Activated CD8-positive, alpha-beta T cell treated with anti-CD3 and anti-CD28 coated beads for 36 hours (primary cell): Measurements from ENCODE around the gene KCNMB1. TPM values are rescaled to one million over a fixed set of nuclear protein-coding genes. Genes with fewer than 3 reads are reported as not detected.

Source experiments
- ATAC-seq: fragments of 200-7000 bp; cut with Tn5 transposase; one replicate; pipeline ENCODE4 v1.10.0; 2021; ENCODE audit warnings: mild to moderate bottlenecking, moderate library complexity
- CTCF ChIA-PET: fragments of 350-600 bp; sonication (Branson Sonifier 250); formaldehyde crosslinking; loops from one replicate; lab custom pipeline; 2021; ENCODE audit warnings: antibody characterized with exemption; lab: Charles Lee
- POLR2A ChIA-PET: fragments of 350-600 bp; sonication (Branson Sonifier 250); formaldehyde crosslinking; loops from one replicate; lab custom pipeline; 2021; ENCODE audit warnings: antibody characterized with exemption; lab: Charles Lee
- DNase-seq: peaks from one replicate; pipeline ENCODE4 v3.0.0-alpha.2; 2020
- H3K27ac Mint-ChIP-seq: one replicate; pipeline ENCODE4 v1.8.0; 2021; ENCODE audit warnings: mild to moderate bottlenecking, mixed read lengths
- H3K27me3 Mint-ChIP-seq: one replicate; pipeline ENCODE4 v1.8.0; 2021; ENCODE audit warnings: mixed read lengths
- H3K36me3 Mint-ChIP-seq: one replicate; pipeline ENCODE4 v1.8.0; 2021; ENCODE audit warnings: low read depth, mixed read lengths
- H3K4me1 Mint-ChIP-seq: one replicate; pipeline ENCODE4 v1.8.0; 2021; ENCODE audit warnings: low read depth, mixed read lengths
- H3K4me3 Mint-ChIP-seq: one replicate; pipeline ENCODE4 v1.8.0; 2021; ENCODE audit warnings: mild to moderate bottlenecking, moderate library complexity, mixed read lengths
- H3K9me3 Mint-ChIP-seq: one replicate; pipeline ENCODE4 v1.8.0; 2021; ENCODE audit warnings: mixed read lengths
- intact Hi-C: fragments of 100-400 bp; cut with micrococcal nuclease; formaldehyde crosslinking; loops from one replicate; pipeline ENCODE4 v1.10.0; 2022
- total RNA-seq, 2 experiments: library from RNA; stranded (reverse); gene quantifications; one replicate each; pipeline ENCODE4 v1.2.3, GENCODE V29; 2021
- TF ChIP-seq, protein P1 (sequence below): fragments of 200-600 bp; IDR thresholded peaks from one replicate; pipeline ENCODE4 v1.8.0; 2022; ENCODE audit warnings: antibody characterized with exemption, mild to moderate bottlenecking

KCNMB1 gene
- total RNA-seq, 2 experiments from 2014 or later = not detected

- H3K27me3 Mint-ChIP-seq = no peaks in the 10 kb centered on the region
- CTCF ChIA-PET = interaction anchor here (2.9 kb wide), 1 partner anchor 10 kb away, joined by 12 read pairs; no protein-coding TSS in a partner anchor
- no peaks in the 10 kb centered on the region for H3K4me1 Mint-ChIP-seq
- POLR2A ChIA-PET = no interaction called here
- intact Hi-C loops = no loop called here
- H3K36me3 Mint-ChIP-seq = no peaks in the 10 kb centered on the region
- H3K27ac Mint-ChIP-seq = no peak overlapping the region
- DNase-seq (no peak), ATAC-seq (no peak)
- H3K9me3 Mint-ChIP-seq = no peaks in the 10 kb centered on the region
- TF ChIP-seq, protein P1, sequence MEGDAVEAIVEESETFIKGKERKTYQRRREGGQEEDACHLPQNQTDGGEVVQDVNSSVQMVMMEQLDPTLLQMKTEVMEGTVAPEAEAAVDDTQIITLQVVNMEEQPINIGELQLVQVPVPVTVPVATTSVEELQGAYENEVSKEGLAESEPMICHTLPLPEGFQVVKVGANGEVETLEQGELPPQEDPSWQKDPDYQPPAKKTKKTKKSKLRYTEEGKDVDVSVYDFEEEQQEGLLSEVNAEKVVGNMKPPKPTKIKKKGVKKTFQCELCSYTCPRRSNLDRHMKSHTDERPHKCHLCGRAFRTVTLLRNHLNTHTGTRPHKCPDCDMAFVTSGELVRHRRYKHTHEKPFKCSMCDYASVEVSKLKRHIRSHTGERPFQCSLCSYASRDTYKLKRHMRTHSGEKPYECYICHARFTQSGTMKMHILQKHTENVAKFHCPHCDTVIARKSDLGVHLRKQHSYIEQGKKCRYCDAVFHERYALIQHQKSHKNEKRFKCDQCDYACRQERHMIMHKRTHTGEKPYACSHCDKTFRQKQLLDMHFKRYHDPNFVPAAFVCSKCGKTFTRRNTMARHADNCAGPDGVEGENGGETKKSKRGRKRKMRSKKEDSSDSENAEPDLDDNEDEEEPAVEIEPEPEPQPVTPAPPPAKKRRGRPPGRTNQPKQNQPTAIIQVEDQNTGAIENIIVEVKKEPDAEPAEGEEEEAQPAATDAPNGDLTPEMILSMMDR = no peak
- no peak overlapping the region for H3K4me3 Mint-ChIP-seq
Measured at GRCh38 chr5:170429014-170429413, 39.8 kb upstream of the KCNMB1 start.

- no peak for DNase-seq
- Mint-ChIP-seq H3K36me3 (no peaks in the 10 kb centered on the region), H3K4me3 (no peak overlapping the region), H3K27ac (no peak overlapping the region), H3K27me3 (no peaks in the 10 kb centered on the region), H3K9me3 (no peaks in the 10 kb centered on the region), H3K4me1 (no peaks in the 10 kb centered on the region)
- CTCF ChIA-PET = interaction anchor here (1.2 to 14.6 kb wide), 4 partner anchors 9 to 206 kb away, joined by 4 to 170 read pairs (median 12); no protein-coding TSS in a partner anchor
- no peak for ATAC-seq
- intact Hi-C loops = no loop called here
- POLR2A ChIA-PET = no interaction called here
- TF ChIP-seq, protein P1 = no peak
Measured at GRCh38 chr5:170427672-170428236, 38.6 kb upstream of the KCNMB1 start.

DNA sequence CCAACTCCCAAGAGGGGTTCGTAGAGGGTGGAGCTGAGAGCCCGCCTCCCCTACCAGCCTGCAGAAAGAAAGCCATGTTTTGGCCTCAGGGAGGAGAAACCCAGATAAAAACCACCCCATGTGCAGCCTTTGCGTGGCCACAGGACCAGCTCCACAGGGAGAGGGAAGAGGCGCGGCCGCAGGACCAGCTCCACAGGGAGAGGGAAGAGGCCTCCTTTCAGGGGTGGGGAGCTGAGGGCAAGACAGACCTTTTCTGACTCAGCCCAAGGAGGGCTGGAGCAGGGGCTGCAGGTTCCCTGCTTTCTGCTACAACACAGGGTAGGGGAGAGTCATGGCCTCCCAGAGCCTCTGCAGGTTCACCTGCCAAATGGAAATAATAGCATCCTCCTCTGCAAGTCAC, 37.6 kb upstream of the KCNMB1 start:
- intact Hi-C loops = no loop called here
- no peaks in the 10 kb centered on the region for H3K36me3 Mint-ChIP-seq
- no peaks in the 10 kb centered on the region for H3K9me3 Mint-ChIP-seq
- TF ChIP-seq, protein P1 = no peak
- POLR2A ChIA-PET = no interaction called here
- no peaks in the 10 kb centered on the region for H3K27me3 Mint-ChIP-seq
- no peak for ATAC-seq
- H3K4me3 Mint-ChIP-seq = no peak overlapping the region
- H3K27ac Mint-ChIP-seq = no peak overlapping the region
- CTCF ChIA-PET = interaction anchor here (0.7 to 14.6 kb wide), 9 partner anchors 8 to 207 kb away, joined by 3 to 170 read pairs (median 3); no protein-coding TSS in a partner anchor
- H3K4me1 Mint-ChIP-seq = no peaks in the 10 kb centered on the region
- DNase-seq = no peak

DNA sequence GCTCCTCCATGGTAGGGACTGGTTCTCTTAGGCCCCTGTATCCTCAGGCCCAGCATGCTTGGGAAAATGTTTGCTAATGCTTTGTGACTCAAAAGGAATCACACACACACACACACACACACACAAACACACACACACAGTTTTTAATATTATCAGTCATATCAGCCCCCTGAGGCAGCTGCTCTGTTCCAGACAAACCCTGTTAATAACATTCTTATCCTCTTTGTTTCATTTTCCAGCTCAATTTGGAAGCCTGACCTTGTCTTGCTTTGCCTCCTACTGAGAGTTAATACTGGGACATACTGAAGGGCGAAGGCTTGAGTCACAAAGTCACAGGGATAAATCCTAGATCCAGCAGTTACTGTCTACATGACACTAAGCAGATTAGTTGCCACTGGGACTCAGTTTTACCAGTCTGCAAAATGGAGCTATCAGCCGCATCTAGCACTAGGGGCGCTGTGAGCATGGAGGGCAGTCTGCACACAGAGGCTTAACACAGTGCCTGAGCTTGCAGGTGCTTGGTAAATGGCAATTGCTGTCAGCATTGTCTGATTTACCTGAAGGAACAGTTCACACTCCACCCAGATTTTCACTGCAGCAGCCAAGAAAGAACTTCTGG, 37.1 kb upstream of the KCNMB1 start:
- no peaks in the 10 kb centered on the region for H3K4me1 Mint-ChIP-seq
- ATAC-seq (no peak), DNase-seq (no peak)
- intact Hi-C loops = no loop called here
- no peak overlapping the region for H3K27ac Mint-ChIP-seq
- TF ChIP-seq, protein P1 = no peak
- no peak overlapping the region for H3K4me3 Mint-ChIP-seq
- POLR2A ChIA-PET = no interaction called here
- CTCF ChIA-PET = interaction anchor here (0.7 to 14.6 kb wide), 8 partner anchors 8 to 208 kb away, joined by 3 to 170 read pairs (median 3); no protein-coding TSS in a partner anchor
- H3K36me3 Mint-ChIP-seq = no peaks in the 10 kb centered on the region
- no peaks in the 10 kb centered on the region for H3K9me3 Mint-ChIP-seq
- H3K27me3 Mint-ChIP-seq = no peaks in the 10 kb centered on the region

- no peak overlapping the region for H3K27ac Mint-ChIP-seq
- TF ChIP-seq, protein P1 = no peak
Measured at GRCh38 chr5:170425731-170426130, 36.6 kb upstream of the KCNMB1 start.

More at GRCh38 chr5:170425731-170426130, 36.6 kb upstream of the KCNMB1 start:
- POLR2A ChIA-PET = no interaction called here
- Mint-ChIP-seq H3K4me1 (no peaks in the 10 kb centered on the region), H3K9me3 (no peaks in the 10 kb centered on the region), H3K4me3 (no peak overlapping the region), H3K27me3 (no peaks in the 10 kb centered on the region), H3K36me3 (no peaks in the 10 kb centered on the region)
- CTCF ChIA-PET = interaction anchor here (0.6 to 14.6 kb wide), 5 partner anchors 9 to 199 kb away, joined by 3 to 170 read pairs (median 4); no protein-coding TSS in a partner anchor
- no peak for DNase-seq
- no peak for ATAC-seq
- intact Hi-C loops = no loop called here
